Heart left ventricle (tissue), 16 donors: Measurements from ENCODE around the gene ELL3. TPM values are rescaled to one million over a fixed set of nuclear protein-coding genes. Genes with fewer than 3 reads are reported as not detected.
A peak's percentile ranks its signal among the peaks of the same experiment; 100 is the strongest.
"Not testable (repeated sequence)": the region's sequence is repeated elsewhere in the genome, so short reads cannot be mapped to it uniquely, and the experiment has no call there.

Experiments used
- ATAC-seq, 4 donors: fragments of 200-7000 bp; cut with Tn5 transposase; one replicate each; pipeline ENCODE4 v1.9.1; 2020 to 2022; ENCODE audit warnings: moderate library complexity in 4 of 4, mild to moderate bottlenecking in 3 of 4, moderate number of reproducible peaks in 1 of 4
- DNase-seq, 5 donors: peaks; one replicate each; pipeline ENCODE4 v3.0.0-alpha.2; 2020
- H3K27ac ChIP-seq, 12 donors: fragments of 200-600 bp; sonication (generic) in 4 of 12; one replicate each; pipeline versions ENCODE4 v1.5.0 to v1.8.0; 2016 to 2022; ENCODE audit warnings: mild to moderate bottlenecking in 2 of 12
- H3K27me3 ChIP-seq, 9 donors: fragments of 200-600 bp; sonication (generic) in 2 of 9; one replicate each; pipeline versions ENCODE4 v1.5.1 to v1.8.0; 2016 to 2022; ENCODE audit warnings: mild to moderate bottlenecking in 3 of 9
- H3K36me3 ChIP-seq, 9 donors: fragments of 200-600 bp; sonication (generic) in 2 of 9; one replicate each; pipeline versions ENCODE4 v1.5.0 to v1.8.0; 2018 to 2022; ENCODE audit warnings: mild to moderate bottlenecking in 2 of 9
- H3K4me1 ChIP-seq, 12 donors: fragments of 200-600 bp; sonication (generic) in 4 of 12; one replicate each; pipeline versions ENCODE4 v1.5.0 to v1.8.0; 2016 to 2022; ENCODE audit warnings: mild to moderate bottlenecking in 3 of 12
- H3K4me3 ChIP-seq, 12 donors: fragments of 200-600 bp; sonication (generic) in 4 of 12; one replicate each; pipeline versions ENCODE4 v1.5.0 to v1.8.0; 2017 to 2022; ENCODE audit warnings: mild to moderate bottlenecking in 9 of 12, moderate library complexity in 4 of 12
- H3K9me3 ChIP-seq, 12 donors: fragments of 200-600 bp; sonication (generic) in 4 of 12; one replicate each; pipeline versions ENCODE4 v1.5.0 to v1.8.0; 2016 to 2022; ENCODE audit warnings: mild to moderate bottlenecking in 1 of 12
- CTCF ChIP-seq, 12 donors: fragments of 200-600 bp; sonication (generic) in 4 of 12; IDR thresholded peaks; one replicate each; pipeline versions ENCODE4 v1.5.0 to v1.8.0; 2018 to 2022; ENCODE audit warnings: antibody characterized with exemption in 12 of 12, mild to moderate bottlenecking in 5 of 12
- POLR2A ChIP-seq, 2 donors: fragments of 450-650 bp; IDR thresholded peaks; one replicate each; pipeline ENCODE4 v1.6.1; 2017; ENCODE audit warnings: antibody characterized with exemption in 2 of 2, mild to moderate bottlenecking in 2 of 2, moderate library complexity in 2 of 2
- WGBS, 4 donors: extraction: QIAGEN DNeasy Blood & Tissue Kit in 2 of 4; methylation state at CpG; one replicate each; pipeline versions ENCODE4 v1.1.5 to v1.1.7; 2013 to 2018; 5-methylcytosine and 5-hydroxymethylcytosine counted together
- intact Hi-C, 10 donors: fragments of 100-400 bp; cut with DNase I; formaldehyde crosslinking; loops; one replicate each; pipeline versions ENCODE4 v1.11.1 to v1.14.2; 2022
- long read RNA-seq, 3 donors: library from polyadenylated mRNA; unstranded; transcript quantifications; one replicate each; pipeline ENCODE4 v2.0.0, GENCODE V29; 2020 to 2021
- polyA plus RNA-seq, 2 donors: library from polyadenylated mRNA; stranded (reverse); fragments of 200-250 nt; gene quantifications; one replicate each; pipeline ENCODE4 v1.2.3, GENCODE V29; 2013
- total RNA-seq, 9 donors: library from RNA; depleted of rRNA in 2 of 9; stranded (reverse); fragments of >200 nt in 2 of 9; fragmentation: NEBNext Ultra II Directional in 3 of 9; extraction: Animal tissue kit (Norgen Biotek cat#: 25700) in 3 of 9; gene quantifications; one replicate each; pipeline versions ENCODE4 v1.1.0 to v1.2.4, GENCODE V29; 2016 to 2023
- donor health status: ischemic (EF 13 %, LVEDD 7.1; RV severe dilation, severe dysfunction).
- donor health status: healthy with polysubstance abuse.
- donor health status: DM: no; HTN: yes; CAD: no.
- donor health status: DM: no; HTN: no; CAD: no.
- donor health status: ischemic (EF 25% LVEDD 6.9; RV normal size, moderate dysfunction).
- donor health status: ischemic (EF 25% LVEDD 5.7; RV mildly dilated, moderate dysfunction).
- donor health status: healthy.
- donor health status: DM: yes; HTN: yes; CAD: no.
- donor health status: ischemic (EF 35%, LVEDD 5.7; RV mildly dilated, moderate dysfunction).
- donor health status: nonischemic (EF 11% LVEDD 7.7; RV severe dilation, severe dysfunction).
- donor health status: DM: yes; HTN: yes; CAD: no.
- donor health status: PGD.
- donor health status: ischemic (EF 29% LVEDD 5.4; RV normal size, mild dysfunction).
- donor health status: nonischemic (EF 23%, LVEDD 6.1; RV moderate dilation, normal function).

The ELL3 gene, protein sequence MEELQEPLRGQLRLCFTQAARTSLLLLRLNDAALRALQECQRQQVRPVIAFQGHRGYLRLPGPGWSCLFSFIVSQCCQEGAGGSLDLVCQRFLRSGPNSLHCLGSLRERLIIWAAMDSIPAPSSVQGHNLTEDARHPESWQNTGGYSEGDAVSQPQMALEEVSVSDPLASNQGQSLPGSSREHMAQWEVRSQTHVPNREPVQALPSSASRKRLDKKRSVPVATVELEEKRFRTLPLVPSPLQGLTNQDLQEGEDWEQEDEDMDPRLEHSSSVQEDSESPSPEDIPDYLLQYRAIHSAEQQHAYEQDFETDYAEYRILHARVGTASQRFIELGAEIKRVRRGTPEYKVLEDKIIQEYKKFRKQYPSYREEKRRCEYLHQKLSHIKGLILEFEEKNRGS
- total RNA-seq (1 to 10 TPM in 5 of 9 donors, under 1 TPM in 4; 0.35 to 6.3 (median 1.0) TPM), polyA plus RNA-seq (1 to 10 TPM in 1 of 2 donors, under 1 TPM in 1; 0.86 to 1.1 TPM)
- long read RNA-seq, donor 1, partial matches to known transcripts, result 0 of 1 reads
- long read RNA-seq, donor 1, other reads (novel, unspliced or antisense), result 1 of 1 reads
- long read RNA-seq, donor 2, partial matches to known transcripts, result 0 of 1 reads
- long read RNA-seq, donor 2, other reads (novel, unspliced or antisense), result 1 of 1 reads
- long read RNA-seq, donor 3, result 0 reads

DNA sequence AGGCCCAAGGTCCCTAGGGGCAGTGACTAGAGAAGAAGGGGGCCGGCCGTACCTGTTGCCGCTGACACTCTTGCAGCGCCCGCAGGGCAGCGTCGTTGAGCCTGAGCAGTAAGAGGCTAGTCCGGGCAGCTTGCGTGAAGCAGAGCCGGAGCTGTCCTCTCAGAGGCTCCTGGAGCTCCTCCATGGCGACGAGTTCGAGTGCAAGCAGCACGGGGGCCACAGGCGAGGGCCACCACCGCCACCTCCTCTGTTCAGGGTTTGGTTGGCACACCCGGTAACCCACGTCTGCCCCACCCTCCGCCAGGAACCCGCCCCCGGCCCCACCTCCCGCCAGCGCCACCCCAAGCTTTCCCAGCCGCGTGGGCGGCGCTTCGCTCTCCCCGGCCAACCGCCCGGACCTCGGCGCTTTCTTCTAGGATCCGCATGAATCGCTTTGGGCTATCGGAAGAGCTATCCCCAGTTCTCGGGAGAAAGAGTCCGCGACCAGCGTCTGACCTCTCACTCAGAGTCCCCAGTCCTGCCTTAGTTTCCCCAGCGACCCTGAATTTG lies at the start of gene ELL3:
Gene ELL3 (minus strand): TSS at position 249 of the 549 bp plus-strand sequence. CDS start 65 bp downstream, at position 184.
- WGBS, 4 donors, result 2 to 5% (median 2%) methylated on average over 14 to 41 of the region's 41 CpGs
- H3K27ac ChIP-seq, result peak within 1 kb of the TSS; percentile 30 to 91 (median 81)
- peaks cover 0 to 30% (median 21%) of the 10 kb centered on the region in 9 donors for H3K36me3 ChIP-seq
- DNase-seq, result peak; percentile 78 to 89 (median 81)
- no peaks in the 10 kb centered on the region for H3K27me3 ChIP-seq
- no peaks in the 10 kb centered on the region for H3K9me3 ChIP-seq
- peak within 1 kb of the TSS; percentile 43 to 83 (median 69) for H3K4me3 ChIP-seq
- TF ChIP-seq POLR2A (IDR thresholded peaks at IDR 0.05) (peak in 1 of 2 donors; percentile 18), CTCF (IDR thresholded peaks at IDR 0.05) (no peak)
- ATAC-seq, result peak; percentile 68 to 90 (median 86)
- H3K4me1 ChIP-seq, result peaks cover 0 to 26% (median 13%) of the 10 kb centered on the region in 12 donors
- intact Hi-C loops, result no loop called here

GRCh38 chr15:43826029-43826507 lies 49.3 kb upstream of the ELL3 start:
- intact Hi-C loops, result loop anchor here in 1 of 10 donors (10.0 kb wide), 1 partner anchor 61 kb away; no protein-coding TSS in a partner anchor
- ATAC-seq (no peak), DNase-seq (no peak)
- Histone ChIP-seq H3K4me3 (peak overlapping the region in 9 of 12 donors; percentile 53 to 71 (median 56)), H3K27ac (peak overlapping the region in 6 of 12 donors; percentile 52 to 85 (median 67)), H3K27me3 (no peaks in the 10 kb centered on the region), H3K9me3 (no peaks in the 10 kb centered on the region), H3K4me1 (peaks cover 0 to 58% (median 38%) of the 10 kb centered on the region in 12 donors), H3K36me3 (peaks cover 0 to 2% (median 0%) of the 10 kb centered on the region in 9 donors)
- TF ChIP-seq POLR2A (IDR thresholded peaks at IDR 0.05), result no peak
- TF ChIP-seq CTCF (IDR thresholded peaks at IDR 0.05), result no peak
- WGBS, 4 donors, result 95 to 97% (median 96%) methylated on average over 11 of the region's 11 CpGs

DNA sequence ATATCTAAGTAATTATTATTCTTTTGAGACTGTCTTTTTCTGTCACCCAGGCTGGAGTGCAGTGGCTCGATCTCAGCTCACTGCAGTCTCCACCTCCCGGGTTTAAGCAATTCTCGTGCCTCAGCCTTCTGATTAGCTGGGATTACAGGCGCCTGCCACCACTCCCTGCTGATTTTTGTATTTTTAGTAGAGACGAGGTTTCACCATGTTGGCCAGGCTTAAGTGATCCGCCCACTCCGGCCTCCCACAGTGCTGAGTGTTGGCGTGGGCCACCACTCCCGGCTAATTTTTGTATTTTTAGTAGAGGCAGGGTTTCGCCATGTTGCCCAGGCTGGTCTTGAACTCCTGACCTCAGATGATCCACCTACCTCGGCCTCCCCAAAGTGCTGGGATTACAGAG lies 48.5 kb upstream of the ELL3 start:
- not testable (repeated sequence) for ATAC-seq, H3K9me3 ChIP-seq, H3K27me3 ChIP-seq, H3K36me3 ChIP-seq, H3K27ac ChIP-seq, DNase-seq
- Histone ChIP-seq H3K4me3 (peak overlapping the region in 2 of 12 donors; percentile 83 to 91), H3K4me1 (peaks cover 0 to 58% (median 38%) of the 10 kb centered on the region in 12 donors)
- 93 to 95% (median 95%) methylated on average over 11 of the region's 11 CpGs for WGBS, 4 donors
- intact Hi-C loops, result loop anchor here in 2 of 10 donors (2.0 to 10.0 kb wide), 2 partner anchors 25 to 61 kb away; partner anchors contain the start of genes HYPK (in 2 of the 2) and SERINC4 (in 2 of the 2)
